Smooth muscle cell (in vitro differentiated cells): ENCODE data around the gene PCDHAC1. TPM values are rescaled to one million over a fixed set of nuclear protein-coding genes. Genes with fewer than 3 reads are reported as not detected.

ENCODE experiments used
- DNase-seq: peaks from one replicate; lab custom pipeline; 2025; ENCODE audit not compliant: unreplicated experiment; lab: John Stamatoyannopoulos, UW
- H2AFZ ChIP-seq: fragments of 200-600 bp; sonication (generic); 2 replicates; pipeline ENCODE4 v1.6.0; 2016; ENCODE audit warnings: antibody characterized with exemption, low read depth, mild to moderate bottlenecking
- H3F3A ChIP-seq: fragments of 200-600 bp; sonication (generic); 2 replicates; pipeline ENCODE4 v1.6.0; 2017; ENCODE audit warnings: antibody characterized with exemption, low read depth
- H3K27ac ChIP-seq: fragments of 200-600 bp; sonication (generic); 2 replicates; pipeline ENCODE4 v1.5.1; 2016; ENCODE audit warnings: low read depth, mild to moderate bottlenecking
- H3K27me3 ChIP-seq: fragments of 200-600 bp; sonication (generic); 2 replicates; pipeline ENCODE4 v1.6.1; 2016; ENCODE audit warnings: low read depth, mild to moderate bottlenecking
- H3K36me3 ChIP-seq: fragments of 200-600 bp; sonication (generic); 2 replicates; pipeline ENCODE4 v1.5.1; 2016; ENCODE audit warnings: low read depth
- H3K4me1 ChIP-seq: fragments of 200-600 bp; sonication (generic); 2 replicates; pipeline ENCODE4 v1.5.1; 2016; ENCODE audit warnings: low read depth
- H3K4me2 ChIP-seq: fragments of 200-600 bp; sonication (generic); 2 replicates; pipeline ENCODE4 v1.6.0; 2016; ENCODE audit warnings: mild to moderate bottlenecking
- H3K4me3 ChIP-seq: fragments of 200-600 bp; sonication (generic); 2 replicates; pipeline ENCODE4 v1.5.1; 2016; ENCODE audit warnings: mild to moderate bottlenecking
- H3K79me2 ChIP-seq: fragments of 200-600 bp; sonication (generic); 2 replicates; pipeline ENCODE4 v1.6.0; 2016; ENCODE audit warnings: low read depth, mild to moderate bottlenecking
- H3K9ac ChIP-seq: fragments of 200-600 bp; sonication (generic); 2 replicates; pipeline ENCODE4 v1.6.0; 2016; ENCODE audit warnings: low read depth
- H3K9me3 ChIP-seq: fragments of 200-600 bp; sonication (generic); replicated peaks from 2 replicates; pipeline ENCODE4 v1.5.1; 2016; ENCODE audit warnings: low read depth
- H4K20me1 ChIP-seq: fragments of 200-600 bp; sonication (generic); 2 replicates; pipeline ENCODE4 v1.6.0; 2016; ENCODE audit warnings: low read depth
- WGBS: methylation state at CpG from one replicate; pipeline ENCODE4 v1.1.7; 2016; ENCODE audit warnings: low lambda C conversion rate; 5-methylcytosine and 5-hydroxymethylcytosine counted together
- polyA plus RNA-seq: library from polyadenylated mRNA; unstranded; fragments of >200 nt; fragmentation: Nextera tagmentation; extraction: Ambion mirVana; gene quantifications from 2 replicates; pipeline ENCODE4 v1.2.1, GENCODE V29; 2016
- total RNA-seq: library from RNA; depleted of rRNA; stranded (reverse); fragments of >200 nt; gene quantifications from 2 replicates; pipeline ENCODE4 v1.2.3, GENCODE V29; 2014
- TF ChIP-seq, protein P1 (sequence below): fragments of 200-600 bp; sonication (generic); IDR thresholded peaks from 2 replicates; pipeline ENCODE4 v1.5.1; 2017; ENCODE audit warnings: borderline replicate concordance, mild to moderate bottlenecking, antibody characterized with exemption; ENCODE audit not compliant: insufficient read depth, poor library complexity, severe bottlenecking

PCDHAC1 gene
- total and polyA plus RNA-seq, 2 experiments from 2014 or later, result 0.97 to 5.6 TPM

DNA sequence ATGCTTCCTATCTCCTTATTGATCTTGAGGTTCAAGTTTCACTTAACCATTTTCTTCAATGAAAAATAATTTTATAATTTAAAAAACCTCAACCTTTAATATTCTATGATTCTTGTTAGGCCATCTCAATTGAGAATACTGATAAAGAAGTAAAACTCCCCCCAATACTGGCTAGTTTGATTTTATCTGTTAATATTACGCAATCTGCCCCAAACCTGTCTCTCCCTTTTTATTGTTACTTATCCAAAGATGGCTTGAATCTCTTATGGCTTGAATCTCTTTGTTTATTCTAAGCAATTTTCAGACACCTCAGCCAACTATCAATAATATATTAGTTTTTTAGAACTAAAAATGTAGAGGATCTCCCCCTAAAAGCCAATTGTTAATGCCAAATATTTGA is 36.1 kb downstream of the PCDHAC1 start:
- Histone ChIP-seq H3K9me3 (no peaks in the 10 kb centered on the region), H2AFZ (no peak overlapping the region), H3K4me1 (peaks cover 12% of the 10 kb centered on the region), H4K20me1 (peaks cover 37% of the 10 kb centered on the region), H3K27me3 (no peaks in the 10 kb centered on the region), H3K27ac (no peak overlapping the region), H3F3A (peaks cover 11% of the 10 kb centered on the region), H3K36me3 (no peaks in the 10 kb centered on the region), H3K4me2 (no peak overlapping the region), H3K4me3 (no peak overlapping the region), H3K9ac (no peak overlapping the region), H3K79me2 (no peaks in the 10 kb centered on the region)
- TF ChIP-seq, protein P1, sequence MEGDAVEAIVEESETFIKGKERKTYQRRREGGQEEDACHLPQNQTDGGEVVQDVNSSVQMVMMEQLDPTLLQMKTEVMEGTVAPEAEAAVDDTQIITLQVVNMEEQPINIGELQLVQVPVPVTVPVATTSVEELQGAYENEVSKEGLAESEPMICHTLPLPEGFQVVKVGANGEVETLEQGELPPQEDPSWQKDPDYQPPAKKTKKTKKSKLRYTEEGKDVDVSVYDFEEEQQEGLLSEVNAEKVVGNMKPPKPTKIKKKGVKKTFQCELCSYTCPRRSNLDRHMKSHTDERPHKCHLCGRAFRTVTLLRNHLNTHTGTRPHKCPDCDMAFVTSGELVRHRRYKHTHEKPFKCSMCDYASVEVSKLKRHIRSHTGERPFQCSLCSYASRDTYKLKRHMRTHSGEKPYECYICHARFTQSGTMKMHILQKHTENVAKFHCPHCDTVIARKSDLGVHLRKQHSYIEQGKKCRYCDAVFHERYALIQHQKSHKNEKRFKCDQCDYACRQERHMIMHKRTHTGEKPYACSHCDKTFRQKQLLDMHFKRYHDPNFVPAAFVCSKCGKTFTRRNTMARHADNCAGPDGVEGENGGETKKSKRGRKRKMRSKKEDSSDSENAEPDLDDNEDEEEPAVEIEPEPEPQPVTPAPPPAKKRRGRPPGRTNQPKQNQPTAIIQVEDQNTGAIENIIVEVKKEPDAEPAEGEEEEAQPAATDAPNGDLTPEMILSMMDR, result no peak
- no peak for DNase-seq
- WGBS, result 97% methylated on average over 1 of the region's 1 CpG

DNA sequence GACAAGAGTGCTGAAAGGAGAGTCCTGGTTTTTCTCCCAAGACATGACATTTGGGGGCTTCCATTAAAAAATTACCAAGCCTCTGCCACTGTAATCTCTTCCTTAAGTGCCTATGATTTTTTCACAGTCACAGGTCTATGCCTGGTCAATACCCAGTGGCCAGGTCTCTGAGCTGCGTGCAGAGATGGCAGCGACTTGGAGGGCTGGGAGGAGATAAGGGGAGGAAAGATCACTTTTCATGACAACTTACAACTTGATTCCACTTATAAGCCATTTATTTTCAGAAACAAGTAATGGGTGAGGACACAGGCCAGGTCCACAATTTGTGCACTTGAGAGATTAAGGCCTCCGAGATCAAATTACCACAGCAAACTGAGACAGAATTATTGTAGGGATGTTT is 38.3 kb downstream of the PCDHAC1 start:
- no peaks in the 10 kb centered on the region for H3K9me3 ChIP-seq
- H3K79me2 ChIP-seq, result no peaks in the 10 kb centered on the region
- TF ChIP-seq, protein P1, result no peak

DNA sequence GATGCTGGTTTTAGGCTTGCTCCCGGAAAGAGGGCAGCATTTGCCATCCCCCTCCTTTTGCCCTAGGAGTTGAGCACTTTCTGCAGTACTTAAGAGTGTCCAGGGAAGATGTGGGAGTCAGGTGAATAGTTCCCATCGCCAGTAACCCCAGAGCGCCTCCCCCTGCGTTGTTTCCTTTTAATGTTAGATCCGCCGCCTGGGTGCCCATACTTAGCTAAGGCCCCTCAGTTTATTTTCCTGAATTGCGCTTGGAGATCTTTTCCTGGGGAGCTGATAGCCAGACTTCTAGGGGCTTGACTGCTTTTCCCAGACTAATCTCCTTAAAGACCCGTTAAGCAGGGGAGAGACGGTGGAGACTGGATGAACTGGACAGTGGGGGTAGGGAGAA is 39.8 kb downstream of the PCDHAC1 start:
- H3K36me3 ChIP-seq, result no peaks in the 10 kb centered on the region
- H3K27me3 ChIP-seq, result no peaks in the 10 kb centered on the region
- 1% methylated on average over 9 of the region's 9 CpGs for WGBS
- H3K9me3 ChIP-seq, result no peaks in the 10 kb centered on the region
- H2AFZ ChIP-seq, result peak overlapping the region; percentile 70
- H3F3A ChIP-seq, result peaks cover 13% of the 10 kb centered on the region
- peak overlapping the region; percentile 98 for H3K4me2 ChIP-seq
- TF ChIP-seq, protein P1, result no peak
- H3K9ac ChIP-seq, result no peak overlapping the region
- peaks cover 61% of the 10 kb centered on the region for H4K20me1 ChIP-seq
- H3K4me3 ChIP-seq, result peak overlapping the region; percentile 88
- no peak for DNase-seq
- H3K27ac ChIP-seq, result no peak overlapping the region
- H3K79me2 ChIP-seq, result peaks cover 9% of the 10 kb centered on the region
- peaks cover 12% of the 10 kb centered on the region for H3K4me1 ChIP-seq

More for the DNA sequence above, 38.3 kb downstream of the PCDHAC1 start:
- peaks cover 12% of the 10 kb centered on the region for H3K4me1 ChIP-seq
- no peak overlapping the region for H3K27ac ChIP-seq
- H3F3A ChIP-seq, result peaks cover 13% of the 10 kb centered on the region
- 83% methylated on average over 3 of the region's 3 CpGs for WGBS
- no peak overlapping the region for H3K4me2 ChIP-seq
- H3K36me3 ChIP-seq, result no peaks in the 10 kb centered on the region
- peaks cover 55% of the 10 kb centered on the region for H4K20me1 ChIP-seq
- no peak overlapping the region for H2AFZ ChIP-seq
- H3K9ac ChIP-seq, result no peak overlapping the region
- no peaks in the 10 kb centered on the region for H3K27me3 ChIP-seq
- DNase-seq, result no peak
- H3K4me3 ChIP-seq, result no peak overlapping the region

DNA sequence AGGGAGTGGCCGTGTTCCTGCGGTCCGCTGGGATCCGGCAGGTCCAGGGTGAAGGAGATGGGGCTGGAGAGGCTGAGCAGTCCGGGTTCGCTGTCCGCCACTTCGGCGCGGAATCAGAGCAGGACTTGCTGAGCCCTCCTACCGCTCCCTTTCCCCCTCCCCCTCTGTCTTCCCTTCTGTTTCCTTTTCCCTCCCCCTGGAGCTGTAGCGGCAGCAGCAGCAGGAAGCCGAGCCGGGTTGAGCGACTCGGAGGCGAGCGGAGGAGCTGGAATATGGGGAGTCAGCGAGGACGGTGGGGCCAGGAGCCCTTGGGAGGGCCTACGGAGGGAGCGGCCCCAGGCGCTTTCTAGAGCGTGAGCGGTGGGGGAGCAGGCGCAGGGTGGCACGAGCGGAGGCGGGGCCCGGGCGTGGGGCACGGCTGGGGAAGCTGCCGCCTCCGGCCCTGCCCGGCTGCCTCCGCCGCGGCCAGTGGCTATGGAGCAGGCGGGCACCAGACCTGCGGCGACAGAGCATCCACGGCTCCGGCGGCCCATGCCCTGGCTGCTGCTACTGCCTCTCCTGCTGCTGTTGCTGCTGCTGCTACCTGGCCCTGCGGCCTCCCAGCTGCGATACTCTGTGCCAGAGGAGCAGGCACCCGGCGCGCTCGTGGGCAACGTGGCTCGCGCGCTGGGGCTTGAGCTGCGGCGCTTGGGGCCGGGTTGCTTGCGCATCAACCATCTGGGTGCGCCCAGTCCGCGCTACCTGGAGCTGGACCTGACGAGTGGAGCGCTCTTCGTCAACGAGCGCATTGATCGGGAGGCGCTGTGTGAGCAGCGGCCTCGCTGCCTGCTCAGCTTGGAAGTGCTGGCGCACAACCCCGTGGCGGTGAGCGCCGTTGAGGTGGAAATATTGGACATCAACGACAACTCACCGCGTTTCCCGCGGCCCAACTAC is 40.5 kb downstream of the PCDHAC1 start, which contains the start of gene PCDHAC2:
Gene PCDHAC2 (plus strand): TSS at position 184 of the 933 bp plus-strand sequence. CDS start 291 bp downstream, at position 475.
- peaks cover 58% of the 10 kb centered on the region for H4K20me1 ChIP-seq
- peak; percentile 45 for DNase-seq

More for the DNA sequence above, 40.5 kb downstream of the PCDHAC1 start, which contains the start of gene PCDHAC2:
- no peak within 1 kb of the TSS for H3K27ac ChIP-seq
- peak within 1 kb of the TSS; percentile 88 for H3K4me3 ChIP-seq
- H3F3A ChIP-seq, result peaks cover 13% of the 10 kb centered on the region
- no peaks in the 10 kb centered on the region for H3K27me3 ChIP-seq
- H3K9ac ChIP-seq, result no peak within 1 kb of the TSS
- H3K4me1 ChIP-seq, result peaks cover 12% of the 10 kb centered on the region
- TF ChIP-seq, protein P1, result no peak
- peak within 1 kb of the TSS; percentile 70 for H2AFZ ChIP-seq
- no peaks in the 10 kb centered on the region for H3K36me3 ChIP-seq
- no peaks in the 10 kb centered on the region for H3K9me3 ChIP-seq
- H3K79me2 ChIP-seq, result peaks cover 13% of the 10 kb centered on the region
- WGBS, result under 1% methylated on average over 56 of the region's 80 CpGs
- peak within 1 kb of the TSS; percentile 98 for H3K4me2 ChIP-seq
